Liver (tissue), 9 donors: Measurements from ENCODE around the gene ALS2CL. TPM values are rescaled to one million over a fixed set of nuclear protein-coding genes. Genes with fewer than 3 reads are reported as not detected.

ENCODE experiments used
- DNase-seq: peaks from one replicate; pipeline ENCODE4 v3.0.0-alpha.2; 2017; ENCODE audit warnings: low spot score
- H3K27ac ChIP-seq, 2 donors: one replicate each; pipeline ENCODE4 v1.7.0; 2013; ENCODE audit warnings: inconsistent platforms in 2 of 2, low read length in 2 of 2, control low read depth in 1 of 2, low read depth in 1 of 2, mild to moderate bottlenecking in 1 of 2
- H3K27me3 ChIP-seq, 4 donors: one replicate each; pipeline versions ENCODE4 v1.6.1 to v1.7.0; 2013; ENCODE audit warnings: low read length in 3 of 4, inconsistent platforms in 1 of 4, mild to moderate bottlenecking in 1 of 4, moderate library complexity in 1 of 4; ENCODE audit not compliant: control insufficient read depth in 4 of 4, insufficient read depth in 4 of 4
- H3K36me3 ChIP-seq, 4 donors: one replicate each; pipeline versions ENCODE4 v1.6.1 to v1.7.0; 2013; ENCODE audit warnings: low read length in 3 of 4, mild to moderate bottlenecking in 3 of 4, low read depth in 1 of 4, moderate library complexity in 1 of 4; ENCODE audit not compliant: control insufficient read depth in 4 of 4, insufficient read depth in 3 of 4
- H3K4me1 ChIP-seq, 4 donors: one replicate each; pipeline versions ENCODE4 v1.6.1 to v1.7.0; 2013; ENCODE audit warnings: low read length in 3 of 4, mild to moderate bottlenecking in 3 of 4, moderate library complexity in 1 of 4; ENCODE audit not compliant: control insufficient read depth in 4 of 4, insufficient read depth in 4 of 4
- H3K4me3 ChIP-seq, 3 donors: one replicate each; pipeline versions ENCODE4 v1.6.1 to v1.7.0; 2013; ENCODE audit warnings: low read length in 3 of 3, control low read depth in 1 of 3, low read depth in 1 of 3, mild to moderate bottlenecking in 1 of 3
- H3K9ac ChIP-seq, 2 donors: one replicate each; pipeline ENCODE4 v1.7.0; 2013; ENCODE audit warnings: low read length in 2 of 2, mild to moderate bottlenecking in 2 of 2, moderate library complexity in 2 of 2, control low read depth in 1 of 2, low read depth in 1 of 2
- H3K9me3 ChIP-seq, 4 donors: one replicate each; pipeline versions ENCODE4 v1.6.1 to v1.7.0; 2013; ENCODE audit warnings: low read length in 3 of 4; ENCODE audit not compliant: control insufficient read depth in 4 of 4
- ATF3 ChIP-seq: IDR thresholded peaks from 2 replicates; pipeline ENCODE4 v1.6.1; 2016; ENCODE audit warnings: antibody characterized with exemption
- CTCF ChIP-seq: fragments of 150-350 bp; IDR thresholded peaks from 2 replicates; pipeline ENCODE4 v1.5.1; 2017; ENCODE audit warnings: improper control_type of control experiment, low read depth, low read length; ENCODE audit not compliant: missing input control
- EGR1 ChIP-seq, 2 donors: IDR thresholded peaks; 2 replicates each; pipeline ENCODE4 v1.6.1; 2016 to 2018; ENCODE audit warnings: antibody characterized with exemption in 2 of 2, low read depth in 2 of 2
- FOXA1 ChIP-seq: IDR thresholded peaks from 2 replicates; pipeline ENCODE4 v1.6.1; 2016; ENCODE audit warnings: antibody characterized with exemption
- FOXA2 ChIP-seq: IDR thresholded peaks from 2 replicates; pipeline ENCODE4 v1.6.1; 2016; ENCODE audit warnings: antibody characterized with exemption
- GABPA ChIP-seq, 2 donors: IDR thresholded peaks in 1 of 2; conservative IDR thresholded peaks in 1 of 2; 2 replicates each; pipeline ENCODE4 v1.6.1; 2016; ENCODE audit warnings: antibody characterized with exemption in 2 of 2, mild to moderate bottlenecking in 1 of 2, moderate library complexity in 1 of 2
- HNF4A ChIP-seq, 2 donors: conservative IDR thresholded peaks; 2 replicates each; pipeline ENCODE4 v1.6.1; 2016; ENCODE audit warnings: antibody characterized with exemption in 2 of 2, mild to moderate bottlenecking in 2 of 2
- HNF4G ChIP-seq: IDR thresholded peaks from 2 replicates; pipeline ENCODE4 v1.6.1; 2016; ENCODE audit warnings: antibody characterized with exemption
- JUND ChIP-seq, 2 donors: IDR thresholded peaks; 2 replicates each; pipeline ENCODE4 v1.6.1; 2016; ENCODE audit warnings: antibody characterized with exemption in 2 of 2
- MAX ChIP-seq: IDR thresholded peaks from 2 replicates; pipeline ENCODE4 v1.6.1; 2016; ENCODE audit warnings: antibody characterized with exemption
- NR2F2 ChIP-seq: IDR thresholded peaks from 2 replicates; pipeline ENCODE4 v1.6.1; 2016; ENCODE audit warnings: antibody characterized with exemption
- RAD21 ChIP-seq, 2 donors: IDR thresholded peaks; 2 replicates each; pipeline ENCODE4 v1.6.1; 2016; ENCODE audit warnings: antibody characterized with exemption in 2 of 2, mild to moderate bottlenecking in 2 of 2
- REST ChIP-seq: IDR thresholded peaks from 2 replicates; pipeline ENCODE4 v1.6.1; 2016; ENCODE audit warnings: antibody characterized with exemption, mild to moderate bottlenecking
- RXRA ChIP-seq, 2 donors: IDR thresholded peaks; 2 replicates each; pipeline ENCODE4 v1.6.1; 2017 to 2018; ENCODE audit warnings: antibody characterized with exemption in 2 of 2, mild to moderate bottlenecking in 1 of 2
- SP1 ChIP-seq: IDR thresholded peaks from 2 replicates; pipeline ENCODE4 v1.6.1; 2018; ENCODE audit warnings: antibody characterized with exemption, mild to moderate bottlenecking
- TAF1 ChIP-seq: conservative IDR thresholded peaks from 2 replicates; pipeline ENCODE4 v1.6.1; 2016; ENCODE audit warnings: antibody characterized with exemption, mild to moderate bottlenecking
- YY1 ChIP-seq: IDR thresholded peaks from 2 replicates; pipeline ENCODE4 v1.6.1; 2016; ENCODE audit warnings: antibody characterized with exemption, mild to moderate bottlenecking
- ZBTB33 ChIP-seq: IDR thresholded peaks from 2 replicates; pipeline ENCODE4 v1.6.1; 2016; ENCODE audit warnings: antibody characterized with exemption
- WGBS: extraction: QIAGEN DNeasy Blood & Tissue Kit; methylation state at CpG from one replicate; pipeline ENCODE4 v1.1.7; 2013; 5-methylcytosine and 5-hydroxymethylcytosine counted together
- polyA plus RNA-seq, 2 donors: library from polyadenylated mRNA; stranded (reverse) in 1 of 2; unstranded in 1 of 2; fragments of 200-250 nt in 1 of 2; fragments of >200 nt in 1 of 2; fragmentation: Nextera tagmentation in 1 of 2; extraction: Ambion mirVana in 1 of 2; gene quantifications; one replicate each; pipeline versions ENCODE4 v1.2.1 to v1.2.3, GENCODE V29; 2013 to 2015
- total RNA-seq, 2 donors: library from RNA; depleted of rRNA; stranded (reverse); fragments of >200 nt; gene quantifications; one replicate each; pipeline ENCODE4 v1.2.3, GENCODE V29; 2014
- donor health status: healthy.
- donor health status: healthy.
- donor health status: healthy.
- donor health status: healthy.
- donor health status: healthy.

Gene ALS2CL
- total and polyA plus RNA-seq, 4 donors, result 0.51 to 22.9 (median 5.7) TPM

GRCh38 chr3:46656778-46657556 lies 36.5 kb downstream of the ALS2CL start:
- TF ChIP-seq MAX, result no peak
- no peak for TF ChIP-seq RAD21 (IDR thresholded peaks at IDR 0.05)
- TF ChIP-seq YY1, result no peak
- no peak for TF ChIP-seq FOXA2
- no peak for TF ChIP-seq FOXA1
- no peak for TF ChIP-seq EGR1 (IDR thresholded peaks at IDR 0.05; ENCODE audit: low read depth in 2 of 2)
- TF ChIP-seq SP1, result no peak
- TF ChIP-seq ATF3, result no peak
- no peak for TF ChIP-seq TAF1
- TF ChIP-seq NR2F2, result no peak
- TF ChIP-seq CTCF, result no peak
- TF ChIP-seq JUND (IDR thresholded peaks at IDR 0.05), result no peak
- no peak for TF ChIP-seq RXRA (IDR thresholded peaks at IDR 0.05)
- no peak for TF ChIP-seq ZBTB33
- TF ChIP-seq GABPA (IDR thresholded peaks at IDR 0.05 in 1 of 2, conservative IDR thresholded peaks at IDR 0.05 in 1 of 2), result no peak
- no peak for TF ChIP-seq REST
- no peak for TF ChIP-seq HNF4G
- no peak for TF ChIP-seq HNF4A (conservative IDR thresholded peaks at IDR 0.05)
- Histone ChIP-seq H3K27ac (no peak overlapping the region), H3K4me3 (no peak overlapping the region), H3K36me3 (no peaks in the 10 kb centered on the region), H3K9ac (no peak overlapping the region), H3K27me3 (no peaks in the 10 kb centered on the region), H3K4me1 (peaks cover 4 to 15% (median 12%) of the 10 kb centered on the region in 4 donors), H3K9me3 (peaks cover 0 to 3% (median 0%) of the 10 kb centered on the region in 4 donors)
- DNase-seq, result no peak
- 91% methylated on average over 9 of the region's 9 CpGs for WGBS
